ENCODE results near the gene HMOX2.
A peak's percentile ranks its signal among the peaks of the same experiment; 100 is the strongest.

Gene HMOX2

DNA sequence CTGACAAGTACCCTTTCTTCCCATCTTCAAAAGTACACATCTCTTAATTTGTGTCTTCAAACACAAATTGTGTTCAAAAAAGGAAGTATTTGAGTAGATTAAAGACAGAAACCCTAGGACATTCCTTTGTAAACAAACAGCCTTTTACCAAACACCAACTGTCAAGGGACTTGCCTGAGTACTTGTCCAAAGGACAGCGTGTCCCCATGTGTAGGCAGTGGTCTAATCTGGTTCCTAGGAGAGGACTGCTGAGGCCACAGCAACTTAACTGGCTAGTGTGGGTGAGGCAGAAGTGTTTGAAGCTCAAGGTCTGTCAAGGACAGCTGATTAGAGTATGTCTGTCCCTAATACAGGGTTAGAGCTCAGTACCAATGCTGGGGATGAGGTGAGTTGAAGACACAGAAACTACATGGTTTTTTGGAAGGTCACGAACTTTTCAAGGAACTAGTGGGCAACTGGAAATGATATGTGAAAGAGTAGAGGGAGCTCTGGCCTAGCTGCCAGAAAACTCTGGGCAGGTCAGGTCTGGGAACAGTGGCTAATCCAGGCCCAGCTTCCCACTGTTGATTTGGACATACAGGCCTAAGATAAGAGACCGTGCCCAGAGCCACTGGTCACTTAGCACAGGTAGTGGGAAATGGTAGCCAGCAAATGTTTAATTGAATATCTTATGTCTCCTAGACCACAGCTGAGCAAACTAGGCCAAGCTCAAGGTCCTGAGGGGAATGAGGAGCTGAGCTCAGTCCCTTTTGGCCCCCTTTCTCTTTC lies 10.1 kb downstream of the HMOX2 start:
- ATAC-seq = no peak
- H3K27me3 Mint-ChIP-seq = no peaks in the 10 kb centered on the region
- no peaks in the 10 kb centered on the region for H3K9me3 Mint-ChIP-seq
- no peak overlapping the region for H3K27ac Mint-ChIP-seq
- H3K36me3 Mint-ChIP-seq = peaks cover 26% of the 10 kb centered on the region
- H3K4me1 Mint-ChIP-seq = peaks cover 31% of the 10 kb centered on the region
- no peak overlapping the region for H3K4me3 Mint-ChIP-seq

DNA sequence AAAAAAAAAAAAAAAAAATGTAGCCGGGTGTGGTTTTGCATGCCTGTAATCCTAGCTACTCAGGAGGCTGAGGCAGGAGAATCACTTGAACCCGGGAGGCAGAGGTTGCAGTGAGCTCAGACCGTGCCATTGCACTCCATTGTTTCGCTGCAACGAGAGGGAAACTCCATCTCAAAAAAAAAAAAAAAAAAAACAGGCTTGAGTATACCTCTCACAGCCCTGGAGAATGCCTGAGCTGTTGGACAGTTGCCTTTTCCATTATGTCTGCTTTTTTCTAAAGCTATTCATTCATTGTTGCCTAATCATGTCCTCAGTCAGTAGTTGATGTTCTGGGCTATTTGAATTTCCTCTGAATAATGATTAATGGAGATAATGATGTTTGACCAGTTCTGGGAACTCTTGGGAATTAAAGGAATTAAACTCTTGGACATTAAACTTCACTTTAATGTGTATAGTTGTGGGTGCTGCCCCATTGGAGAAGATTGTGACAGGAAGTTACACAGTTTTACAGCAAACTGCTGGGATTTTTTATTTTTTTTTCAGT lies 11.8 kb downstream of the HMOX2 start:
- Mint-ChIP-seq H3K9me3 (no peaks in the 10 kb centered on the region), H3K27ac (no peak overlapping the region), H3K36me3 (peaks cover 20% of the 10 kb centered on the region), H3K4me1 (peaks cover 17% of the 10 kb centered on the region), H3K4me3 (no peak overlapping the region), H3K27me3 (no peaks in the 10 kb centered on the region)
- no peak for ATAC-seq

DNA sequence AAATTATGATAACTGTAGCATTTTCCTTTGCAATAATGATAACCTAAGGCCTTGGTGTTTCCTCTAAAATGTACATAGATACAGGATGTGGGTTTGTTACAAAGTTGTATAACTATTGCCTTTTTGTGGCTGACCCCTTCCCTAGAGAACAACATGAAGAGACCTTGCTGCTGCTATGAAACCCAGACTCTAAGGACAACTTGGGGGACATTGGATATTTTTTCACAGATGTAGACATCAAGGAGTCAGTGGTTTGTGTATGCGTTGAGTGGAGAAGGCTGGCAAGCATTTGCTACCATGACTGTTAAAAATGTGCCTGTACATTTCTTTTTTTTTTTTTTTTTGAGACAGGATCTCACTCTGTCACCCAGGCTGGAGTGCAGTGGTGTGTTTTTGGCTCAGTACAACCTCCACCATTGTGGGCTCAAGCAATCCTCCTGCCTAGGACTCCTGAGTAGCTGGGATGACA lies 12.3 kb downstream of the HMOX2 start:
- Mint-ChIP-seq H3K27me3 (no peaks in the 10 kb centered on the region), H3K4me3 (no peak overlapping the region), H3K9me3 (no peaks in the 10 kb centered on the region), H3K27ac (no peak overlapping the region), H3K4me1 (peaks cover 22% of the 10 kb centered on the region), H3K36me3 (peaks cover 24% of the 10 kb centered on the region)
- no peak for ATAC-seq

DNA sequence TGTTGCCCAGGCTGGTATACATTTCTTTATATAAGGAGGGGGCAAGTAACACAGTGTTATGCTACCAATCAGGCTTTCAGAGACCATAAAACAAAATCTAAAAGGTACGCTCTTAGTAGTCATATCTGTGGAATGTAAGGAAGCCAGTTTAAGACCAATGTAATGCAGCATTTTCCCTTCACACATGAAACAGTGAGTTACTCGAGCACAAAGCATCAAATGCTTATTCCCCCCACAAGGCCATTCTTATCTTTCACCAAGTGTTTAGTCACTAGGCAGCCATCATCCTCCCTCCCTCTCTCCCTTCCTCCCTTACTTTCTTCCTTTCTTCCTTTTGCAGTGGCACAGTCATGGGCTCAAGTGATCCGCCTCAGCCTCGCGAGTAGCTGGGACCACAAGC lies 12.8 kb downstream of the HMOX2 start:
- no peak overlapping the region for H3K4me3 Mint-ChIP-seq
- H3K4me1 Mint-ChIP-seq = peaks cover 23% of the 10 kb centered on the region
- no peaks in the 10 kb centered on the region for H3K27me3 Mint-ChIP-seq
- peaks cover 25% of the 10 kb centered on the region for H3K36me3 Mint-ChIP-seq
- H3K9me3 Mint-ChIP-seq = no peaks in the 10 kb centered on the region
- ATAC-seq = no peak
- no peak overlapping the region for H3K27ac Mint-ChIP-seq

DNA sequence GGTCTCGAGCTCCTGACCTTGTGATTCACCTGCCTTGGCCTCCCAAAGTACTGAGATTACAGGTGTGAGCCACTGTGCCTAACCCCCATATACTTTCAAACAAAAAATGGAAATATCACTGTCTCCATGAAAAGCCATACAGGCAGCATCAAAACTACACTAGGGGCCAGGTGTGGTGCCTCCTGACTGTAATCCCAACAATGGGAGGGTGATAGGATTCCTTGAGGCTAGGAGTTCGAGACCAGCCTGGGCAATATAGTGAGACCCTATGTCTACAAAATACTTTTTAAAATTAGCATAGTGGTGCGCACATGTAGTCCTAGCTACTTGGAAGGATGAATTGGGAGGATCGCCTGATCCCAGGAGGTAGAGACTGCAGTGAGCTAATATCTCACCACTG lies 15.7 kb downstream of the HMOX2 start:
- H3K27ac Mint-ChIP-seq = no peak overlapping the region
- ATAC-seq = no peak
- peaks cover 17% of the 10 kb centered on the region for H3K4me1 Mint-ChIP-seq
- no peak overlapping the region for H3K4me3 Mint-ChIP-seq
- H3K36me3 Mint-ChIP-seq = peaks cover 18% of the 10 kb centered on the region
- H3K27me3 Mint-ChIP-seq = no peaks in the 10 kb centered on the region
- H3K9me3 Mint-ChIP-seq = no peaks in the 10 kb centered on the region

DNA sequence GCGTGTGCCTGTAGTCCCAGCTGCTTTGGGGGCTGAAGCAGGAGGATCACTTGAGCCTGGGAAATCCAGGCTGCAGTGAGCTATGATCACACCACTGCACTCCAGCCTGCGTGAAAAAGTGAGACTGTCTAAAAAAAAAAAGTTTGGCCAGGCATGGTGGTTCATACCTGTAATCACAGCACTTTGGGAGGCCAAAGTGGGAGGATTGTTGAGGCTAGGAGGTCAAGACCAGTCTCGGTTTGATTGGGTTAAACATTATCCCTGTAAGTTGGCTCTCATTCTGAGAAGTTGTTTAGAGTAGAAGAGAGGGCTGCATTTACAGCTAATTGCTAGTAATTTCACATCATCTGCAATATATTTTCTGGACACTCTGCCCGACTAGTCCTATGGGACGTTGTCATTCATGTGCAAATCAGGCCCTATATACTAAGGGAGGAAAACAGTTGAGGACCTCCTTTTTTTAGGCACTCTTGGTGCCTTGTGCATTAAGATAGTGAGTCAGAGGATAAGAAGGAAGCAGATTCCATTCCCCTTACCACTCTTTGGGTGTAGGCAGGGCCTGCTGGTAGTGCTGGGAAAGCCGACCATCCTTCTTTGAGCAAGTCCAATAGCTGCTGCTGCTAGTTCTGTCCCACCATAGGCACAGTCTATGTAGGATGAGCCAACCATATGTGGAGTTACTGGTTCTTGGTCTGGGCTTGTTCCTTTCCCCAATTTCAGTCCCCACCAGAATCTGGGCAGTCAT lies 18.7 kb downstream of the HMOX2 start:
- H3K9me3 Mint-ChIP-seq = no peaks in the 10 kb centered on the region
- peaks cover 12% of the 10 kb centered on the region for H3K4me1 Mint-ChIP-seq
- H3K27me3 Mint-ChIP-seq = no peaks in the 10 kb centered on the region
- H3K4me3 Mint-ChIP-seq = no peak overlapping the region
- no peak overlapping the region for H3K27ac Mint-ChIP-seq
- H3K36me3 Mint-ChIP-seq = peaks cover 5% of the 10 kb centered on the region
- ATAC-seq = no peak

DNA sequence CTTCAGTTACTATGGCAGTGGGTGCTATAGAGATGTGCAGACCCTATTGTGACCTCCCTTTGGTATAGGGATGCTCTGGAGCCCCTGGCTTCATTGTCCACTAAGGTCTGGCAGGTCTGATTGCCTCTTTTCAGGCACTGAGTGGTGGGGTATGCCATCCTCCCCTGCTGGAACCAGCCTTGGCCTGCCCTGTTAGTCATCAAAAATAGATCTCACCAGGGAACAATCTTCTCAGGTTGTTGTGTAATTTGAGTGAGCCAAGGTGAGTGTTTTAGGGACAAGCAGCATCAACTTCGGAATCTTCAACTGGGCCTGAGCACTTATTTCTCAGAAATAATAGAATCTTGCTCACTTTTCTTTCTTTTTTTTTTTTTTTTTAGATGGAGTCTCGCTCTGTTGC lies 19.6 kb downstream of the HMOX2 start:
- Mint-ChIP-seq H3K27ac (no peak overlapping the region), H3K27me3 (no peaks in the 10 kb centered on the region), H3K4me1 (peaks cover 11% of the 10 kb centered on the region), H3K36me3 (peaks cover 5% of the 10 kb centered on the region), H3K9me3 (no peaks in the 10 kb centered on the region), H3K4me3 (no peak overlapping the region)
- no peak for ATAC-seq

DNA sequence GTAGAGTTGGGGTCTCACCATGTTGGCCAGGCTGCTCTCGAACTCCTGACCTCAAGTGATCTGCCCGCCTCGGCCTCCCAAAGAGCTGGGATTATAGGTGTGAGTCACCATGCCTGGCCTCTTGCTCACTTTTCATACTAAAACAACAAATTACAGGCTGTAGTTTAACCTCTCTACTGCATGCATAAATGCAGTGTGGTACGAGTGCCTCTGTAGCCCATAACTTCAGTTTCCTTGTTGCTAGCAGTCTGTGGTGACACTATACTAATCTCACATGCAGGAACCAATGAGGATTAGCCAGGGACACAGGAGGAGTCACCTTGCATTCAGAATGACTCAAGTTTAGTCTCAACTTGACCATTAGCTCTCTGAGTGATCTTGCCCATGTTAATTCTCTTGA lies 20.1 kb downstream of the HMOX2 start:
- ATAC-seq = no peak
- H3K9me3 Mint-ChIP-seq = no peaks in the 10 kb centered on the region
- H3K36me3 Mint-ChIP-seq = peaks cover 5% of the 10 kb centered on the region
- peaks cover 15% of the 10 kb centered on the region for H3K4me1 Mint-ChIP-seq
- H3K4me3 Mint-ChIP-seq = no peak overlapping the region
- no peak overlapping the region for H3K27ac Mint-ChIP-seq
- H3K27me3 Mint-ChIP-seq = no peaks in the 10 kb centered on the region

DNA sequence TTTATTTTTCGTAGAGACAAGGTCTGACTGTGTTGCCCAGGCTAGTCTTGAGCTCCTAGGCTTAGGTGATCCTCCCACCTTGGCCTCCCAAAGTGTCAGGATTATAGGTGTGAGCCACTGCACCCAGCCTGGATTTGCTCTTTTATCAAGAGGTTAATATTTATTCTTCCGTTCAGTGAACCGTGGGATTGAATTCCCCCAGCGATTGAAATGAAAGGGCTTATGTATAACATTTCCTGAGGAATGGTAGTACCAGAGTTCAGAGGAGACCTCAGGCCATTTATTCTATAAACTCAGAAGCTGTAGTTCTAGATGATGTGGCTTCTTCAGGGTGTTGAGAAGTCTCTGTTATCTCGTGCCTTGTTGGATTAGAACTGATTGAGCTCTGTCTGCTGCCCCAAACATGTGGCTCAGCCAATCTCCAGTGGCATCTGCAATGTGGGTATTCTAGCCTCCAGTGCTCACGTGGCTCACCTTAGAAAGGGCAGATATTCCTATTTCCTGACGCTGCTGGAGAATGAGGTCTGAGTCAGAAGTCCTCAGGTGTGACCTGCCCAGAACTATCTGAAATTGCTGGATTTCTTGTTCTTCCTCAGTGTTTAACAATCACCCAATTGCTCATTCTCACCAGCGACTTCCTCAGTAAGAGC lies 22.5 kb downstream of the HMOX2 start:
- H3K9me3 Mint-ChIP-seq = no peaks in the 10 kb centered on the region
- H3K27me3 Mint-ChIP-seq = no peaks in the 10 kb centered on the region
- ATAC-seq = no peak
- H3K36me3 Mint-ChIP-seq = no peaks in the 10 kb centered on the region
- H3K4me3 Mint-ChIP-seq = no peak overlapping the region
- H3K27ac Mint-ChIP-seq = no peak overlapping the region
- peaks cover 24% of the 10 kb centered on the region for H3K4me1 Mint-ChIP-seq

DNA sequence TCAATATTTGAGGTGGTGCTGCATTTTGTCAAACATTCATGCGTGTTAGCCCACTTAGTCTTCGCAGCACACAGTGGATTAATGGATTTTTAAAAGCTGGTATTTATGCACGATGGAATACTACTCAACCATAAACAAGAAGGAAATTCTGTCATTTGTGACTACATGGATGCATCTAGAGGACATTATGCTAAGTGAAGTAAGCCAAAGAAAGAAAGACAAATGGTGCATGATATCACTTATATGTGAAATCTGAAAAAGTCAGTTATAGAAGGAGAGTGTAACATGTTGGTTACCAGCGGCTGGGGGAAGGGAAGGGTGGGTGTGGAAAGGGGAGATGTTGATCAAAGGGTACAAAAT lies 23.0 kb downstream of the HMOX2 start:
- no peak overlapping the region for H3K27ac Mint-ChIP-seq
- peaks cover 28% of the 10 kb centered on the region for H3K4me1 Mint-ChIP-seq
- no peak for ATAC-seq
- H3K36me3 Mint-ChIP-seq = no peaks in the 10 kb centered on the region
- H3K27me3 Mint-ChIP-seq = no peaks in the 10 kb centered on the region
- H3K4me3 Mint-ChIP-seq = no peak overlapping the region
- no peaks in the 10 kb centered on the region for H3K9me3 Mint-ChIP-seq

DNA sequence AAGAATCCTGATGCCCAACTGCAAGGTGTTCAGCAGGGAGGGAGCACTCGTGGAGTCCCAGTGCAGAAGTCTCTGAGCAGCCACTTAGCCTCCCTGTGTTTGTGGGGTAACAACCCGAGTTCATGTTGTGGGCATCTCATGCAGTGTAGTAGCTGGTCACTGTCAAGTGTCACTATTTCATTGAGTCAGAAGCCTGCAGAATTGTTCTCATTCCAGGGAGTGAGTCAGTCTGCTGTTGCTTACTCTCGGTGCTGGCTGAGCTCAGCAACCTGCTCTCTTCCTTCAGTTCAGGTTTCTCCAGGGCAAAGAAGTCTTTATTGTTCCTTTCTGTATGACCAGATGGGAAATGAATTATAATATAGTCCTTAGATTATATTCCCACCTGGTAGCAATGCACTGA lies 24.1 kb downstream of the HMOX2 start:
- Mint-ChIP-seq H3K4me1 (peaks cover 36% of the 10 kb centered on the region), H3K27me3 (no peaks in the 10 kb centered on the region), H3K36me3 (no peaks in the 10 kb centered on the region), H3K9me3 (no peaks in the 10 kb centered on the region), H3K4me3 (no peak overlapping the region), H3K27ac (peak overlapping the region; percentile 57)
- no peak for ATAC-seq

DNA sequence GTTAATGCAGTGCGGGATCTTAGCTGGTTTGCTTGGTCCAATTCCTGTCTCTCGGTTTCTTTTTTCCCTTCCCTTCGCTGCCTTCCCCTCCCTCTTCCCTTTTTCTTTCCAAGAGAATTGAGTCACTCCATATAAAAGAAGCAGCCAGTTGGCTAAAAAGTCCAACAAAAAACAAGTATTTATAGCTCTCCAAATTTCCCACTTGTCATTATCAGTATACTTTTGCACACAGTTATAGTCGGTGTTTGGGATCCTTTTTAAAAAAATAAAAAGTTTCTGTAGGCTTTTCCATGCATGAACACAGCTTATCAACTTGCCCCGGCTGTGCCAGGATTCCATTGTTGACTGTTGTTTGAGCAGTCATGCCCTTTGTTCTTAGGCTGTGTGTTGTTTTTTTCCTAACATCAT lies 24.9 kb downstream of the HMOX2 start:
- H3K36me3 Mint-ChIP-seq = peaks cover 1% of the 10 kb centered on the region
- H3K4me1 Mint-ChIP-seq = peaks cover 44% of the 10 kb centered on the region
- H3K9me3 Mint-ChIP-seq = no peaks in the 10 kb centered on the region
- no peak overlapping the region for H3K4me3 Mint-ChIP-seq
- H3K27ac Mint-ChIP-seq = peak overlapping the region; percentile 89
- no peaks in the 10 kb centered on the region for H3K27me3 Mint-ChIP-seq
- ATAC-seq = no peak

DNA sequence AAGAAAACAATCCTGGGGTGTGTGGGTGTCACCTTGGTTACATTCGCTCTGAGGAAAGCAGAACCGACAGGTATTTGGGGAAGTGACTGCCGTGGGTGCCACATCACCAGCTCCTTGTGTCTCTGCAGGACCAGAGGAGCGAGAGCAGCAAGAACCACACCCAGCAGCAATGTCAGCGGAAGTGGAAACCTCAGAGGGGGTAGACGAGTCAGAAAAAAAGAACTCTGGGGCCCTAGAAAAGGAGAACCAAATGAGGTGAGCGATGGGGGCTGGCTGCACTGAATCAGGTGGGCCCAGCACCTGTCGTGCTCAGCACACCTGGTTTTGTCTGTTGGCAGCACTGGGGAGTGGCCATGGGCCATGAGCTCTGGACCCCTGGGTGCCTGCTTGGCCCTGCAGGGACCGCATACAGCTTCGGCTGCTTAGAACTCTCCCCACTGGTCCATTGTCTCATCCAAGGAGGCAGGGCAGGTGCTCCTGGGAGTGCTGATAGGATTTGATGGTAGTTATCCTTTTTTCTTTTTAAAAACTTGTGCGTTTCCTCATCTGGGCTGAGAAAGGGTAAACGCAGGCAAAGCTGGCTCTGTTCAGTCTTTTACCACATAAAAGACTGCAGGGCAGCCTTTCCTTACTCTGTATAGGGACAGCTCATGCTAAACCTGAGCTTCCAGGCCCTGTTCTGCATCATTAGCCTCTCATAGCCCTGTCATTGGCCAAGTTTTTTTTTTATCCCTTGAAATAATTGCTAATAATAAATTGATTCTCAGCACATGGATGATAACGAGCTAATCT lies 29.4 kb downstream of the HMOX2 start:
- peak overlapping the region; percentile 89 for H3K27ac Mint-ChIP-seq
- H3K36me3 Mint-ChIP-seq = peaks cover 31% of the 10 kb centered on the region
- no peaks in the 10 kb centered on the region for H3K27me3 Mint-ChIP-seq
- H3K4me3 Mint-ChIP-seq = peak overlapping the region; percentile 1
- H3K9me3 Mint-ChIP-seq = no peaks in the 10 kb centered on the region
- peak; percentile 99 for ATAC-seq
- H3K4me1 Mint-ChIP-seq = peaks cover 47% of the 10 kb centered on the region

DNA sequence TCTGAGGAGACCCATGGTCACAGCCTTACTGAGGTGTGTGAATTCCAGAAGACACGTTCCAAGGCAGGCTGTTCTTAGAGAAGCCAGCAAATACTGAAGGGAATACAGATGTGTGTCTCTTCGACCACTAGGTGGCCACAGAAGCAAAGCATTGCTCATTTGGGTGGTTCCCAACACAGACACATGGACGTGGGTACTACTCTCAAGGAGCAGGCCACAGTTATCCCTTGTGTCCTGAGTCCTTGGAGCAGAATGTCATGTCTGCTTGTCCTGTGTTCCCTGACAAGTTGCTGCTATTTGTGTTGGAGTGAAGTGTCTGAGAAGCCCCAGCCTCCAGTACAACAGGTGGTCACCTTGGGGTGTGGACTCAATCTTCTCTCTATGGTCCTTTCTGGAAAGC lies 30.3 kb downstream of the HMOX2 start:
- Mint-ChIP-seq H3K27ac (peak overlapping the region; percentile 89), H3K4me1 (peaks cover 44% of the 10 kb centered on the region), H3K9me3 (no peaks in the 10 kb centered on the region), H3K36me3 (peaks cover 40% of the 10 kb centered on the region), H3K4me3 (no peak overlapping the region), H3K27me3 (no peaks in the 10 kb centered on the region)
- ATAC-seq = peak; percentile 56

Data from stimulated activated memory B cell treated with anti-CD40 and anti-IgM and Interleukin-4, amounts not matched to agents 10 μg/mL and 1 μg/mL and 100 μg/mL, for 72 hours (primary cell).